Amniotic stem cell (primary cell): ENCODE measurements around the gene CYP11A1.

ENCODE experiments used
- DNase-seq: peaks from one replicate; lab custom pipeline; 2025; lab: John Stamatoyannopoulos, UW

Gene CYP11A1

GRCh38 chr15:74322558-74323180 is 44.8 kb downstream of the CYP11A1 start:
- DNase-seq, result peak; percentile 39

- no peak for DNase-seq
These were observed 46.8 kb downstream of the CYP11A1 start for GRCh38 chr15:74320352-74321247.

DNA sequence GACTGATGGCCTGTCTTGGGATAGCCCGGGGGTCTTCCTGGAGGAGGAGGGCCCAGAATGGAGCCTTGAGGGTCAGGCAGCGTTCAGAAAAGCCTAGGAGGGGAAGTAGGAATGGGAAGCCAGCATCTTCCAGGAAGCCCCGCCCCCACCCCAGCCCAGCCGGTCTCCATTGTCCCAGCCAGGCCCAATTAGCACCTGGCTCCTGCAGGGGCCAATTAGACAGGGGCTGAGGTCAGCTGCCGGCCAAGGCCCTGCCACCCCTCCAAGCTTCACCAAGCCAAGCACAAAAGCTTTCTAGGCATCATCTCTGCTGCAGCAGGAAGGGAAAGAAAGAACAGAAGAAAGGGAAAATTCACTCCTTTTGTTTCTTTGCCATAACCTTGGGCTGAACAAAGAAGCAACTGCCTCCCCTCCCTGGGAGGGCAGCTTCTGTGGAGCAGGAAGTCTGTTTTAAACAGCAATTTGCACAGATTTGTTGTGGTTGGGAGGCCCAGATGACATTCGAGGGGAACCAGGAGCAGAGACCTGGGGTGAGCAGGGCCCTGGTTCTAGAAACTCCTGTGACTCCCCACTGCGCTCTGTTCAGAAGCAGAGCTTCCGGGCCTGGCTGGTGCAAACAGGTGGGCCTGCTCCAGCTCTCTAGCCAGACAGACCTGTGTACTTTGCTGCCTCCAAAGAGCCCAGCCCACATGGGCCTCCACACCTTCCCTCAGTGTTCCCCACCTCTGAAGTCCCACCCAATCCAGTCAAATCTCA is 47.7 kb downstream of the CYP11A1 start:
- no peak for DNase-seq

DNA sequence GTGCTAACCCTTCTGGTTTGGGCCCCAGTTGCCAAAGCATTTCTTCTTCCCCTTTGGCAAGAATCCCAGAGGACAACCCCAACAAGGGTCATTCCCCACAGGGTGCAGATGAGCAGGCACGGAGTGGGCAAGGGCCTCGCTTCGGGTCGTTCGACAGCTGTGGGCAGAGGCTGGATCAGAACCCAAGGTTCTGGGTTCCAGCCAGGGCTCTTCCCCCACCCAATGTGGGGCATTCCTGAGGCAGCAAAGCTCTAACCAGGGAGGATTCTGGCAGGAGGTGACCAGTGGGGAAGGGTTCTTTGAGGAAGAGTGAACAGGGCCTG is 48.3 kb downstream of the CYP11A1 start:
- no peak for DNase-seq

- DNase-seq, result no peak
These were observed 48.9 kb downstream of the CYP11A1 start for GRCh38 chr15:74318376-74319137.

- peak; percentile 83 for DNase-seq
These were observed 49.5 kb downstream of the CYP11A1 start for GRCh38 chr15:74317820-74318375.

DNA sequence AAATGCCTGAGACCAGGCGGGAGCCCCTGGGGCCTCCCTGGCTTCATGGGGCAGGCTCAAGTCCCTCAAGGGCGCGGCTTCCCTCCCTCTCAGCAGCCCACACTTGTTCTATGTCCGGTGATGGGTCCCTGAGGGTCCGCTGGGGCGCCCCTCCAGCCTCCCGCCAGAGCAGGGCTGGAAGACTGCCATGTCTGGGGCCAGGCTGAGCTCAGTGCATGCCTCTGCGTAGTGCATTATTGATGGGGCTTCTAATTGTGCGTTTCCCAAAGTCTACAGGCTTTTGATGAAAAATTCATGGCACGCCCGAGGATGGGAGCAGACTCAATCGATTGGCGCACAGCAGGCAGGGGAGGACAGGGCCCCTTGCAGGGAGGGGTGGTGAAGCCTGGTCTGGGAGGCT is 51.3 kb downstream of the CYP11A1 start:
- DNase-seq, result no peak

- no peak for DNase-seq
These were observed 51.8 kb downstream of the CYP11A1 start for GRCh38 chr15:74315626-74316025.

GRCh38 chr15:74314795-74315438 is 52.5 kb downstream of the CYP11A1 start:
- DNase-seq, result no peak

DNA sequence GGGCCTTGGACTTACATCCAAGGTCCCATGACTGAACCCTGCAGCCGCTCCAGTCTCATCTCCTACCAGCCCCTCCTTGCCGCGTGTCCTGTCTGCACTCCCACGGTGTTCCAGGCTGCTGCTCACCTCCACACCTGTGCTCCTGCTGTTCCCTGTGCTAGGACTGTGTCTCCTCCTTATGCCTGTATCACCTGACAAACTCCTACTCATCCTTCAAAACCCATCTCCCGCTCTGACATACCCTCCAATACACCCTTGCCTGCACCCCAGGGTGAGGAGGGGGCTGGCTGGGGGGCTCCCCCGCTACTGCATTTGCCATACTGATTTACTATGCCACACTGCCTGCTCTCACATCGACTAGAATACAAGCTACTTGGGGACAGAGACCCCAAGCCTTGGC is 53.6 kb downstream of the CYP11A1 start:
- no peak for DNase-seq

- DNase-seq, result no peak
These were observed 54.9 kb downstream of the CYP11A1 start for GRCh38 chr15:74312445-74313007.

DNA sequence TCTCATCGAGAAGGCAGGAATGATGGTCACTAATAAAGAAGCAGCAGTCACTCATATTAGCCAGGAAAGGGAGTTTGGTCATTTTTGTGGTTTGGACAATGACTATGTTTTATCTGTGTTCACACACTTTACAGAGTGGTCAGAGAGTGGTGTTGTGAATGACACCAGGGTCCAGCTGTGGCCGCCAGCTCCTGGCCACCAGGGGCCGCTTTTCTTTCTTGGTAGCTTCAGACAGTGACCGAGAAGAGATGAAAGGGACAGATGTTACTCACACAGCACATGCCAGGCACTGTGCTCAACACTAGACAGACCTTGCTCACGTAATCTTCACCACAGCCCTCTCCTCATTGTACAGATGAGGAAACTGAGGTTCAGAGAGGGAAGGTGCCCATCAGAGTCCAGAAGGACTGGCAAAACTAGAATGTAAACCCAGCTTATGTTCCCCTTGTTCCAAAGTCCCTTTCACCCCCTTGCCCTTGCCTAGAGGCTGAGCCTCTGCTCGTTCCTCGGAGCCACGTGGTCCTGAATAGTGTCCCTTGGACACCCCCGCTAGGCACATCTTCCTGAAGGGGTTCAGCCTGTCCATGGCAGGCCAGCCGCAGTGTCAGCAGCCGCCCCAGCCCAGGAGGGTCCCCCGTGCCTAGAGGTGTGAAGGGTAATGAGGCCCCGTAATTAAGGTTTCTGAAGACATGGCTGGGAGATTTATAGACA is 55.6 kb downstream of the CYP11A1 start:
- DNase-seq, result no peak

- DNase-seq, result peak; percentile 52
These were observed 59.3 kb downstream of the CYP11A1 start for GRCh38 chr15:74307827-74308811.

DNA sequence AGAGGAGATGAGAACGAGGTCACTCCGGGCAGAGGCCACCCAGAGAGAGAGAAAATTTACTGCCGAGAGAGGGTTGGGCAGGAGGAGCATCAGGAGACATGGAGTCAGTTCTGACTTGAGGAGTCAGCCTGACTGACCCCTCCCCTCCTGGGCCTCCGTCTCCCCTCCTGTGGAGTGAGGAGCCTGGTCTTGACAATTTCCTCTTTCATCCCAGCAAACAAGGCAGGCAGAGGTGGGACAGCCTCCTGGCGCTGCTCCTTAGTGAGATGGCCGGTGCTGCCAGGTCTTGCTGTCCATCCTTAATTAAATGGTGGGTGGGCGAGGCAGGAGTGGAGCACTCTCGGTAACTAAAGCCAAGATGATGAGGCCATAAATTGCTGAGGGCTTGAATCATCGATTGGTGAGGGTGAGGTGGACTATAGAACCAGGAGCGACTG is 60.6 kb downstream of the CYP11A1 start:
- DNase-seq, result no peak

- no peak for DNase-seq
These were observed 61.8 kb downstream of the CYP11A1 start for GRCh38 chr15:74305687-74306086.

GRCh38 chr15:74304431-74304830 is 63.0 kb downstream of the CYP11A1 start:
- DNase-seq, result no peak

GRCh38 chr15:74303741-74304309 is 63.6 kb downstream of the CYP11A1 start:
- no peak for DNase-seq

DNA sequence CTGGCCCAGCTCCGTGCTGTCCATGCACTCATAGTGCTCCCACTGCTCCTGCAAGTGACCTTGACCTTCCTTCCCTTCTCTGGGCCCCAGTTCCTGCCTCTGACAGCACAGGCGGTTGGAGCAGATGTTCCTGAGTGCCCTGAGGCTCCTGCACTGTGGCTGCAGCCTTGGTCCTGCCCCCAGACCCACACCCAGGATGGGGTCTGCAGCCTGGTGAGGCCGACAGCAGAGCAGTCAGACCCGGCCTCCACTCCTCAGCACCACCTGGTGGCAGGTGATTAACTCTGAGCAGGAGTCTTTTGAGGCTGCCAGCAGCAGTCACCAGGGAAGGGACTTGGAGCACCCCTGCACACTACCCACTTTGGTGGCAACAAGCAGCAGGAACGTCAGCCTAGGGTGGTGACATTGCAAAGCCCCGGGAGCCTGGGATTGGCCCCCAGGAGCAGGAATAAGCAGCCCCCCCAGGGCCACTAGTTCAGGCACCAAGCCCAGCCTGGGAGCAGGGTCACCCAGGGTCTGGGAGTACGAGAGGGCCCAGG is 64.6 kb downstream of the CYP11A1 start:
- DNase-seq, result no peak
